NCI-H187 (cell line): ENCODE data around the gene AQP9.

Experiments used
- DNase-seq, 2 experiments: peaks; one replicate each; lab custom pipeline; 2025; lab: John Stamatoyannopoulos, UW

The AQP9 gene

DNA sequence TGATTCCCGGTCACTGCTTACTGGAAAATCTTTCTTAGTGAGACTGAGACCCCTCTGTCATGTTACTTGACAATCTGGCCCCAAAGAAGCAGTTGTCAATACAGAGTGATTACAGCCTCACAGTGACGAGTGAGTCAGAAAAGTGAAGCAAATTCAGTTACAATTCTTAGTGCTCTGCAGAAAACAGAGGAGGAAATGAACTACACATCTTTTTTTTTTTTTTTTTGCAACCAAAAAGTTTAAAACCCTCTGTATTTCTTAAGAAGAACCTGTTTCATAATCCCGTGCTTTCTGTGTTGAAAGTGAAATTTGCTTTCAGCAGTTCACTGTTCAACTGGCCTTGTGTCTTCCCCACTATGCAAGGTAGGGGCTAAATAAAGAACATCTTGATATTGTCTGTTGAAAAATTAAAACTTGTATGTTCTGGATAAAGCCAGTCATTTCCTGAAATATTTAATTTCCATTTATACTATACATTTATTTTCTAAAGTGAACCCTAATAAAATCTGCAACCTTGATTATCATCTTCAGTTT lies 1.9 kb downstream of the AQP9 start:
- DNase-seq: no peak

- DNase-seq: no peak
These were observed 3.7 kb downstream of the AQP9 start for GRCh38 chr15:58141894-58142293.

DNA sequence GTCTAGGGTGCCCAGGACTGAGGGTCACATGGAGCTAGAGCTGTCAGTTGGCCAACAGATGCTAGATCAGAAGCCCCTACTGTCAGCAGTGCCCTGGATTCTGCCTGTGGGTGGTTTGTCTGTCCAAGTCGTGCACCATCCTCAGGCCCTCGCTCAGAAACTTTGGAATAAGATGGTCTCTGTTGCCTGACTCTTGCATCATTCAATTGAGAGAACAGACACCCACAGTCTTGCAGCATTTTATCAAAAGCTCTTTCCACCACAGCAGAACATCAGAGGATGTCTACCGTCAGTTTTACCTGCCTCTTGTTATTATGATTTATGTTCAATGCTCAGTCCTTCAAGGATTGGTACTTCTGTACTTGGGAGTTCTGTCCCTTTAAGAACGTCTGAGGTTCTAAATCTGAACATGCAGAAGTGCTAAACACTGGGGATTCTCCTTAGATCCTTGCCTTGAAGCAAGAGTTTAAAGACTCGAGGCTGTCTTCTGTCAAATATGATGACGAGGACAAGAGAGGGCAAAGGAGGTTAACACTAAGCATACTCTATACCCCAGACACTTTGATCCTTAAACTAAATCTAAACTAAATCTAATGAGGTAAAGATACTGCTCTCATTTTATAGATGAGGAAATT lies 4.8 kb downstream of the AQP9 start:
- DNase-seq: no peak

GRCh38 chr15:58145606-58146005 lies 7.4 kb downstream of the AQP9 start:
- no peak for DNase-seq

DNA sequence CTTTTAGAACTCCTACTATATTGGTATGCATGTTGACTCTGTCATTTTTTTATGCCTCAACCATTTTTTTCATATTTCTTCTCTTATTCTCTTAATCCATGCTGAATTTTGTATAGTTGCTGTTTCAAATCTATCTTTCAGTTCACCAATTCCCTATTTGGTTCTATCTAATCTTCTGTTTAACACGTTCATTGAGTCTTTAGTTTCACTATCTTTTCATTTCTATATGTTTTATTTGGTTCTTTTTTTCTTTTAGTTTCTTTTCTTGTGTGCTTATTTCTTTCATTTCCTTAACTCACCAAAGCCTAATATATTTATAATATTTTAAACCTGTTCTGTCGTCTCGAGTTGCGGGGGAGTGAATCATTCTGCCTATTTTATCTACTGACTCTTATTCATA lies 8.0 kb downstream of the AQP9 start:
- no peak for DNase-seq

DNA sequence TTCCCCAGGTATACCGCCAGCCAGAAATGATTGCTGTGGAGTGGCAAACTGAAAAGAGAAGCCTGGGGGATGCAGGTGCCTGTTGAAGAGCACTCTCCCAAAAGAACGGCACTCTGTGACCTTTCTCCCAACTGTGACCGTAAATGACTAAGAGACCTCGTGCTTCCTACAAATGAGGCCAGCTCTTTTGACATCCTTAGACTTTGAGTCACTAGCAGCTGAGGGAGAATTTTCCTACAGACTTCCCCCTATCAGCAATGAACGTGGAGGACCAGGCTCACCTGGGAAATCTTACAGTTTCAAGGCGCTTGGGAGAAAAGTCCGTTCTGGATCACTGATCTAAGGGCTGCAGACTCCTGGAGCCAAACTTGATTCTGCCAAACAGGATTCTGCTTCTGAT lies 8.6 kb downstream of the AQP9 start:
- peak in 1 of 2 experiments; percentile 14 for DNase-seq

GRCh38 chr15:58147171-58147611 lies 9.0 kb downstream of the AQP9 start:
- no peak for DNase-seq

- DNase-seq: no peak
These were observed 9.9 kb downstream of the AQP9 start for GRCh38 chr15:58148120-58148519.

DNA sequence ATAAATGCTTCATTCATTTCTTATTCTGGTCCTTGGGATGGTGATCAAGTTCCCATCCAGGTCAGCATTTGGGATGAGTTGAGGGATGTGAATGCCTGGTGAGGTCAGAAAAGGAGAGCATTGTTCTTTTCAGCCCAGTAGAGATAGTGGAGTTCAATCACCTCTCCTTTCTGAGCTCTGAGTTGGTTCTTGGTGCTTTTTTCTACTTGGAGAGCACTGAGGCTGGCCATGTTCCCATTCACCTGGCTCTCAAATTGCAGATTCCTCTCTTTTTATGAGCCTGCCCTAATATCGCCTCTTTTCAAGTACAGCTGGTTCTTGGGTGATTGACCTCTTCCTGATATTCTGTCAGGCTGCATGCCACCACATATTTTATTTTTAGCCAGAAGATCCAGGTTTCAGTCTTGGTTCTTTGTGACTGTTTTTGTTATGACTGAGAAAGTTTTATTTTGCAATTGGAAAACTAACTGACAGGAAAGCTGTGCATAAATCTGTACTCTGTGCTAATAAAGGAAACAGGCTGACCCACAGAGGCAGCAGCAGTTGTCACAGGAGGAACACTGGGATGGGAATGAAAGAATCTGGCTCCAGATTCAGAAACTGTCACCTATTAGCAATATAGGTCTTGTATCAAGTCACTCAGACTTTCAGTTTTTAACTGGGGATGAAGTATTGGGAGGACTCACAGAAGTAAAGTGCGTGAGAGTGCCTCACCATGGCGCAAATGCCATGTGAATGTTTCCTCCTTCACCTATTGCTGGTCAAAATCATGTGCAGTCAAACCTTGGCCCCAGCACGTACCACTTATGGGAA lies 10.7 kb downstream of the AQP9 start:
- no peak for DNase-seq

- DNase-seq: no peak
These were observed 16.6 kb downstream of the AQP9 start for GRCh38 chr15:58154769-58155168.

GRCh38 chr15:58159827-58160386 lies 21.7 kb downstream of the AQP9 start:
- DNase-seq: no peak

DNA sequence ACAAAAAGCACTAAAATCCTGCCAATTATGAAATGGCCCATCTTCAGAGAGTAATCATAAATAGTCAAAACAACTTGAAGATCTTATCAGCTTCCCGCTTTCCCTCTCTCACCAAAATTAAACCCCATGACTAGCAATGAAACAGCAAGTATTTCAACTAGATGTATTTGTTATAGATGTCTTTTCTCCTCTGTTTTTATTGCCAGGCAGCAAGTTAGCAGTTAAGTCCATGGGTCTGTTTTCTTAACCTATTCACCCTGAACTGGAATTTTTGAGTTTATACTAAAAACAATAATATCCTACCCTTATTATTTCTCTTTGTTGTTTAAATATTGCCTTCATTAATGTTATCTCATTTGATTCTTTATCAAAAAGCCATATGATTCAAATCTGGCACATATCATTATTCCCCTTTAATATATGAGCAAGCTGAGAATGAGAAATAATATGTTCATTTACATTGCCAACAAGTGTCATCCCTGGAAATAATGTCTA lies 23.3 kb downstream of the AQP9 start:
- no peak for DNase-seq

GRCh38 chr15:58163985-58164384 lies 25.8 kb downstream of the AQP9 start:
- DNase-seq: peak; percentile 76 to 80

DNA sequence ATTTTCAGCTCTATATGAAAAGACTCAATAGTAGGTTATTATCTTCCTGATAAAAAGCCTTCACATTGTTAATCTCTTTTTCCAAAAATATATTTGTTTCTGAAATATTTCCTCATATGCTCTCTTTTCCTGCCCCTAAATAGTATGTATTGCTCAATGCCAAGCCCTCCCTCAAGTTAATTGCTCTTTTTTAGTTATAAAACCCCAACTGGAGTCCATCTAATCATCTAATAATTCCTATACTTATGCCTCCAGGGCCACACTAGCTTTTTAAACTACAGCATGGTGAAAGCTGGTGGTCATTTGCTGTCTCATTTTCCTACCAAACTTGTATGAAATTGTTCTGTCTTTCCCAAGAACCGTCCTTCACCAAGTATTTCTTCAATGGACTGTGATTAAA lies 26.7 kb downstream of the AQP9 start:
- DNase-seq: no peak

GRCh38 chr15:58165661-58166060 lies 27.5 kb downstream of the AQP9 start:
- DNase-seq: no peak

GRCh38 chr15:58167095-58167691 lies 29.0 kb downstream of the AQP9 start:
- no peak for DNase-seq

DNA sequence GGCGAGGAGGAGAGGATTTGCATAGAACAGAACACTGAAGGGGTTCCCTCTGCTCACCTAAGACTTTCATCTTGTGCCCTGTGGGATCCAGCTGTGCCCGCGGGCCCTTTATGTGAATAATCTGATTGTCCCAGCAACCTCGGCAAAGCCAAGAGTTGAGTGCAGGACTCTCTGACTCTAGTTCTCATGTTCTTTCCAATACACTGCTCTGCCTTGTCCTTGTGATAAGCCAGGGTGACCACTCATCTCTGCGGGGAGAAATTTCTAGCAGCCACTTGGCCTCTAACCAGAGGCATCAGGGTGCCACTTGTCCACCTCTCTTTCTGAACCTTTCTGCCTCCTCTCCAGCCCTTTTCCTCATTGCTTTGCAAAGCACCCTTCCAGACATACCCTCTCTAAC lies 31.8 kb downstream of the AQP9 start:
- DNase-seq: no peak

DNA sequence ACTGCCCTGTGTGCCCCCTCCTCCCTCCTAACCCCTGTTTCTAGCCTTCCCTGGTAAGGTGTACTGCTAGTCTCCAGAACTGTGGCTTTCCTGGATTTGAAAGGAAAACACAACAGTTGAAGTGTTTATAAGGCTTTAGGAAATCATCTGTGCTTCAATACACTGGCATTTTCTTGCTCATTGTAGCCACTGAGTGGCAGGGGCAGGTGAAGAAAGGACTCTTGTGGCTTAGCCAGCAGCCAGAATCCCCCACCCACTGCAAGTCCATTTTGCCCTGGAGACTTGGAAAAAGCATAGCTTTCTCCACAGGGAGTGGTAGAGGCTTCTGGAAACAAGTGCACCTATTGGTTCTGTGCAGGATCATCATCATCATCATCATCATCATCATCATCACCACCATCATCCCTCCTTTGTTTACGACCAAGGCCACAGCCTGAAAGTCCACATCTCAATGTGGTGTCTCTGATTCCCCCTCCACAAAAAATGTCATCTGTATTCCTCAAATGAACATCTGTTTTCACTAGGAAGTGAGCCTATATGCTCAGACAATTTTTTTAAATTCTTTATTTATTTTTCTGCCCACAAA lies 33.4 kb downstream of the AQP9 start:
- DNase-seq: no peak

DNA sequence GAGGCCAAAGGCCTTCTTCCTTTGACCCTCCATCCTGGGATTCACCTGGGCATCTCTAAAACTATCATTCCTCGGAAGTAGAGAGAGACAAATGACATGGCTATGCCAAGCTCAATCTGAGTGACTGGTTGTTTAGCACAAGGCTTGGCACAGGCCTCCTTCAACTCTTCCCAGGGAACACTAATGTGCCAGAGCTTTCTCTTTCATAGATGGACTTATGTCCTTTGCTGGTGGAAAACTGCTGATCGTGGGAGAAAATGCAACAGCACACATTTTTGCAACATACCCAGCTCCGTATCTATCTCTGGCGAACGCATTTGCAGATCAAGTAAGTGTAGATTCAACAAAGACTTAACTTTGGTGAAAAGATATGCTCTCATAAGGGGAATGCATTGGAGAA lies 36.5 kb downstream of the AQP9 start:
- DNase-seq: no peak

DNA sequence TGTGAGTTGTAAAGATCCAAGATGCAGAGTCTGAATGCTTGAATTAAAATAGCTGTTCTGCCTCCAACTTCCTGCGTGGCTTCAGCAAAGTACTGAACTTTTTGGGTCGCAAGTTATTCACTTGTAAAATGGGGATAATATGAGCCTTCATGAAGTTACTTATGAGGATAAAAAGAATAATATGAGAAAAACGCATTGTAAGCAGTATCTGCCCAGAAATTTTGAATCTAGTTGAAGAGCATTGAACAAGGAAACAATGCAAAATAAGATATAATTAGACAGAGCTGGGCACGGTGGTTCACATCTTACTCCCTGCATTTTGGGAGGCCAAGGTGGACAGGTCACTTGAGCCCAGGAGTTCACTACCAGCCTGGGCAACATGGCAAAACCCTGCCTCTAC lies 37.8 kb downstream of the AQP9 start:
- no peak for DNase-seq

DNA sequence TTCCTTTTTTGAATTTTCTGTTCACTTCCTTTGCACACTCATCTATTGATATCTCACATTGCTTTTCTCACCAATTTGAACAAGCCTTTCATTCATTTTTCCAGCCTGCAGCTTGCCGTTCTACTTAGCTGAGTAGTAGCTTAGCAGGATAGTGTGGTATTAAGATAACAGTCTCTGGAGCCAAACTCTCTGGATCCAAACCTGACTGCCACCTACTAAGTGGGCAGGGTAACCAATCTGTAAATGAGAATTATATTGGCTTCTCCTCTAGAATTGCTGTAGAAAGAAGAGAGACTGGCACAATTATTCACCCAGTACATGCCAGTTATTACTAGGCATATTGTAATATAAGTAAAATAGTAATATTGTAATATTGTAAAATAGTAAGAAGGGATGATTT lies 40.5 kb downstream of the AQP9 start:
- DNase-seq: no peak

GRCh38 chr15:58179206-58179605 lies 41.0 kb downstream of the AQP9 start:
- DNase-seq: no peak
